ENCODE results near the gene RAPH1. TPM values are rescaled to one million over a fixed set of nuclear protein-coding genes. Genes with fewer than 3 reads are reported as not detected.

Gene RAPH1
- total RNA-seq, 4 donors from 2014 or later, result 22.5 to 83.0 (median 44.2) TPM

GRCh38 chr2:203352604-203353255 is 182.4 kb downstream of the RAPH1 start:
- TF ChIP-seq, protein P1, sequence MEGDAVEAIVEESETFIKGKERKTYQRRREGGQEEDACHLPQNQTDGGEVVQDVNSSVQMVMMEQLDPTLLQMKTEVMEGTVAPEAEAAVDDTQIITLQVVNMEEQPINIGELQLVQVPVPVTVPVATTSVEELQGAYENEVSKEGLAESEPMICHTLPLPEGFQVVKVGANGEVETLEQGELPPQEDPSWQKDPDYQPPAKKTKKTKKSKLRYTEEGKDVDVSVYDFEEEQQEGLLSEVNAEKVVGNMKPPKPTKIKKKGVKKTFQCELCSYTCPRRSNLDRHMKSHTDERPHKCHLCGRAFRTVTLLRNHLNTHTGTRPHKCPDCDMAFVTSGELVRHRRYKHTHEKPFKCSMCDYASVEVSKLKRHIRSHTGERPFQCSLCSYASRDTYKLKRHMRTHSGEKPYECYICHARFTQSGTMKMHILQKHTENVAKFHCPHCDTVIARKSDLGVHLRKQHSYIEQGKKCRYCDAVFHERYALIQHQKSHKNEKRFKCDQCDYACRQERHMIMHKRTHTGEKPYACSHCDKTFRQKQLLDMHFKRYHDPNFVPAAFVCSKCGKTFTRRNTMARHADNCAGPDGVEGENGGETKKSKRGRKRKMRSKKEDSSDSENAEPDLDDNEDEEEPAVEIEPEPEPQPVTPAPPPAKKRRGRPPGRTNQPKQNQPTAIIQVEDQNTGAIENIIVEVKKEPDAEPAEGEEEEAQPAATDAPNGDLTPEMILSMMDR (IDR thresholded peaks at IDR 0.05; ENCODE audit: low read depth), result no peak

- TF ChIP-seq, protein P1 (IDR thresholded peaks at IDR 0.05; ENCODE audit: low read depth), result no peak
Observed at GRCh38 chr2:203347375-203347774, 187.7 kb downstream of the RAPH1 start.

- TF ChIP-seq, protein P1 (IDR thresholded peaks at IDR 0.05; ENCODE audit: low read depth), result no peak
Observed at GRCh38 chr2:203346612-203347011, 188.5 kb downstream of the RAPH1 start.

- TF ChIP-seq, protein P1 (IDR thresholded peaks at IDR 0.05; ENCODE audit: low read depth), result no peak
Observed at GRCh38 chr2:203344667-203345066, 190.4 kb downstream of the RAPH1 start.

Other genes starting within 250 kb of the RAPH1 start
- 10 to 100 TPM; 11.1 to 25.7 (median 12.9) TPM for gene ABI2, start 206.9 kb downstream of the RAPH1 start, total RNA-seq
- 10 to 100 TPM in 1 of 4 donors, 1 to 10 TPM in 3; 3.6 to 30.4 (median 6.1) TPM for gene CD28, start 171.3 kb upstream of the RAPH1 start, total RNA-seq